Measurements from ENCODE around the gene AMN.
"Not testable (repeated sequence)": the region's sequence is repeated elsewhere in the genome, so short reads cannot be mapped to it uniquely, and the experiment has no call there.

AMN gene

DNA sequence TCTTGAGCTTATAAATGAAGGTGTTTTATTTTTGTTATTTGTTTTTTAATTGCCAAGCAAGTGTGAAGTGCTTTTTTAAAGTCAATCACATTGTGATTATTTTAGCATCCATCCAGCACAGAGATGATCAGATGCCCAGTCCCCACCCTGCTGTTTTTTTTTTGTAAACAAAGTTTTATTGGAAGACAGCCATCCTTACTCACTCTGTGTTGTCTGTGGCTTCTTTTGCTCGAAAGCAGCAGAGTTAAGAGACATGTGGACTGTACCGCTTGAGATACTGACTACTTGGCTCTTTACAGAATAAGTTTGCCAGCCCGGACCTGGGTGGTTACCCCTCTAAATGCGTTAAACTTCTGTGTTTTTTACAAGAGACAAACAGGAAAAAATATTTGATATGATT is 30.9 kb upstream of the AMN start:
- Mint-ChIP-seq H3K4me3 (no peak overlapping the region), H3K27me3 (no peaks in the 10 kb centered on the region), H3K27ac (no peak overlapping the region), H3K9me3 (no peaks in the 10 kb centered on the region), H3K36me3 (ENCODE audit: low read depth) (peaks cover 81% of the 10 kb centered on the region), H3K4me1 (ENCODE audit: low read depth) (peaks cover 8% of the 10 kb centered on the region)

DNA sequence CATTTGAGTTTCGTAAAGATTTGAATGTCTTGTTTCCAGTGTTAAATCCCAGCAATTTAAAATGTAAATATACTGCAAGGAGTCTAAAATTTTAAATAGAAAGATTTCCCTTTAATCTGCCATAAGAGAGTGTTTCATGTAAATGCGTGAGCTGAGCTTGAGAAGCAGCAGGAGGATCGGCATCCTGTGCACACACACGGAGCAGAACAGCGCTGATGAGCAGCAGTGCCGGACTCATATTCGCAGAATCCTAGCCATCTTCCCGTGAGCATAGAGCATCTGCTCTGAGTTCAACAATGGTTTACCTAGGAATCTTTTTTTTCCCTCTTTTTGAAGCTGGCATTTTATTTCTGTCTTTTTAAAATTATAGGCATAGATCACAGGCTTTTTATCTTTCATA is 29.8 kb upstream of the AMN start:
- H3K27me3 Mint-ChIP-seq = no peaks in the 10 kb centered on the region
- no peaks in the 10 kb centered on the region for H3K9me3 Mint-ChIP-seq
- H3K27ac Mint-ChIP-seq = peak overlapping the region; percentile 3
- no peak overlapping the region for H3K4me3 Mint-ChIP-seq
- peaks cover 83% of the 10 kb centered on the region for H3K36me3 Mint-ChIP-seq (ENCODE audit: low read depth)
- peaks cover 8% of the 10 kb centered on the region for H3K4me1 Mint-ChIP-seq (ENCODE audit: low read depth)

DNA sequence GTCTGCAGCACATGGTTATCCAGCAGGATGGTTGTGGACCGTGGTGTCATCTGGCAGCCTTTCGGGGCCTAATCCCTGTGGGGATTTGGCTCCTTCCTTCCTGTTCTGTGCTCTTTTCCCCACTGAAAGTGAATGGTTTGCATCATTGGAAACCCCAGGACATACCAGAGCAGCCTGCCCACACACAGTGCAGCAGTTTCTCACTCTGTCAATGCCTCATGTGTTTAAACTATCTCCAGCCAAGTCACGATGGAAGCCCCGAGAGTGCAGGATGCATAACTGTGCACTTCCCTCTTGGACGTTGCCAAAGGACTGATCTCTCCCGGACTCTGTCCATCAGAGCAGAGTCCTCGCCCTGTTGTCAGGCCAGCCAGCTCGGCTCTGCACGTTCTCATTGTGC is 29.0 kb upstream of the AMN start:
- peaks cover 81% of the 10 kb centered on the region for H3K36me3 Mint-ChIP-seq (ENCODE audit: low read depth)
- no peaks in the 10 kb centered on the region for H3K27me3 Mint-ChIP-seq
- no peak overlapping the region for H3K4me3 Mint-ChIP-seq
- H3K9me3 Mint-ChIP-seq = no peaks in the 10 kb centered on the region
- H3K4me1 Mint-ChIP-seq (ENCODE audit: low read depth) = peaks cover 14% of the 10 kb centered on the region
- H3K27ac Mint-ChIP-seq = peak overlapping the region; percentile 36

DNA sequence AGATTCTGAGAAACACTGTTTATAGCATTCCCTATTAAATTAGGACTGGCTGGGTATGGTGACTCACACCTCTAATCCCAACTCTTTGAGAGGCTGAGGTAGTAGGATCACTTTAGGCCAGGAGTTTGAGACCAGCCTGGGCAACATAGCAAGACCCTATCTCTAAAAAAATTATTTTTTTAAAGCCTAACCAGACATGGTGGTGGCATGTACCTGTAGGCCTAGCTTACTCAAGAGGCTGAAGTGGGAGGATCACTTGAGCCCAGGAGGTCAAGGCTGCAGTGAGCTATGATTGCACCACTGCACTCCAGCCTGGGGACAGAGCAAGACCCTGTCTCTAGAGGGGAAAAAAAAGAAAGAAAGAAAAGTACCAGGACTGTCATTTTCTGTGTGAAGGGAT is 25.7 kb upstream of the AMN start:
- H3K27me3 Mint-ChIP-seq, H3K4me3 Mint-ChIP-seq, H3K9me3 Mint-ChIP-seq, H3K27ac Mint-ChIP-seq: not testable (repeated sequence)
- Mint-ChIP-seq H3K4me1 (ENCODE audit: low read depth) (peaks cover 40% of the 10 kb centered on the region), H3K36me3 (ENCODE audit: low read depth) (peaks cover 74% of the 10 kb centered on the region)

DNA sequence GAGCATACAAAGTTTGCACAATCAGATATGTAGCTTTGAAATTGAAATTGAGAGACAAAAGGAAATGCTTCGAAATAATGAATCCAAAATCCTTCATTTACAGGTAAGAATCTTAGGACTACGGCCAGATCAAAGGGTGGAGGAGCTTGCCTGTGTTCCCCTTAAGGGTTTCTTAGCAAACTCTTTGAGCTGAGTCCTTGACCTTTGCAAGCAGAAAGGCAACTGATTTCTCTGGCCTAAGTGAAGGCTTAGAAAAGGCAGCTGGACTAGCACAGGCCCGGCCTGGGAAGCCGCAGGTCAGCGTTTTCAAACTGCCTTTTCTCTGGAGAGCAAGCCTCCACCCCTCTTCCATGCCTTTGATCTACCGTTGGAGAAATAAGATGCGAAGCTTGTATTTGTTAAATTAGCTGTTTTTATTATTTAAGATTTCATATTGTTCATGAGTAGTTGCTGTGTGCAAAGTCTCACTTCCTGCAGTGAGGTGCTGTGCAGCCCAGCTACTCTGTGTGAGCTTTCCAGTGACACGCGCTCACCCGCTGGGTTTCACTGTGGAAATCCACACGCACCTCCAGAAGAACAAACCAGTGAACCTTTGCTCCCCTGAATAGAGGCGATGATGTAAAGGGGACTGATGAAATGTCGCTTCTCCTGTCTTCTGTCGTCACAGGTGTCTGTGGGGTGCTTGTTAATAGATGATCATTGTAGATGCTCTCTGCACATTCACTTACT is 25.0 kb upstream of the AMN start:
- Mint-ChIP-seq H3K4me1 (ENCODE audit: low read depth) (peaks cover 44% of the 10 kb centered on the region), H3K4me3 (no peak overlapping the region), H3K27ac (no peak overlapping the region), H3K36me3 (ENCODE audit: low read depth) (peaks cover 72% of the 10 kb centered on the region), H3K9me3 (no peaks in the 10 kb centered on the region), H3K27me3 (no peaks in the 10 kb centered on the region)

DNA sequence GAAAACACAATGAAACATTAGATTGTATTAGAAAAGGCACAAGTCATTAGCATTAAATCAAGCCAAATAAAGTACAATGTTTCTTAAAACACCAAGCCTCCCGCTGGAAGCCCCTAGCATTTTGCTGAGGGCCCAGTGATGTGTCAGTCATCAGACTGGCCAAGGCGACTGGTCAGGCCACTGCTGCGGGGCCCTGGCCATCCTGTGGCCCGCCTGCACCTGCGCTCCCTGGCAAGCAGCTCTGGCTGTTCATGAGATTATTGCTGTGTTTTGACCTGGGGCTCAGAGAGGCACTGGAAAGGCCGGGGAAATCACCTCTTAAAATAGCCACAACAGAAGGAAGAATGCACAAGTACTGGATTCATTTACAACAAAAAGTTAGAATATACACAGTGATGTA is 24.2 kb upstream of the AMN start:
- Mint-ChIP-seq H3K27me3 (no peaks in the 10 kb centered on the region), H3K27ac (peak overlapping the region; percentile 68), H3K36me3 (ENCODE audit: low read depth) (peaks cover 74% of the 10 kb centered on the region), H3K4me3 (peak overlapping the region; percentile 3), H3K4me1 (ENCODE audit: low read depth) (peaks cover 48% of the 10 kb centered on the region), H3K9me3 (no peaks in the 10 kb centered on the region)

DNA sequence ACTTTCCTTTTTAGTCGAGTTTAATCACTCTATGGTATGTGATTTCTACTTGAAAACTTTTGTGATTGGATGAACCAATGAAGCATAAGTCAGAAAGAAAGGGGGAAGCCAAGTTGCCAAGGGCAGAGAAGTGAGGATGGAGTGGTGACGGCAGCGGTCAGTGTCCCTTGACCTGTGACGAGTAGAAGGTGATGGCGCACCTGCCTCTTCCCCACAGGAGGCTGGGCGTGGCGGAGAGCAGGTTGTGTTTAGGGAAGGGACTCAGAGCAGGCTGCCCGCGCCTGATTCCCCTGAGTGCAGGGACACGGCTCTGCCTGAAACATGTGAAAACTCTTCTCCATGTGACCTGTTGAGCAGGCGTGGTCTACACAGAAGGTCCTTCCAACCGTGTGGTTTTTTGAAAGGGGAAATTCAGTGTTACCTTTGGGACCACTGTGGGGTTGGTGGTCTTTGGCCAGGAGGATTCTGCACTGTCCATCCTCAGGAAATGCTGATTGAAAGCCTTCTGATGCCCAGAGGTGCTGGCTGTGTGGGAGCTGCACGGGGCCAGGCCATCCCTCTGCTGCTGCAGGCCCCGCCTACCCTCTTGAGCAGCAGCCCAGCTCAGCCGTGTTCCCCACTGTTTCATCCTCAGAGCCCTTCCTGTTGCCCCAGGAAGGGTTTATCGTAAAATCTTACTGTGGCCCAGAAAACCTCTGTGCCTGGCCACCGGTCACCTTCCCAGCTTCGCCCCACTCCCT is 23.5 kb upstream of the AMN start:
- Mint-ChIP-seq H3K4me3 (peak overlapping the region; percentile 3), H3K27me3 (no peaks in the 10 kb centered on the region), H3K4me1 (ENCODE audit: low read depth) (peaks cover 44% of the 10 kb centered on the region)

DNA sequence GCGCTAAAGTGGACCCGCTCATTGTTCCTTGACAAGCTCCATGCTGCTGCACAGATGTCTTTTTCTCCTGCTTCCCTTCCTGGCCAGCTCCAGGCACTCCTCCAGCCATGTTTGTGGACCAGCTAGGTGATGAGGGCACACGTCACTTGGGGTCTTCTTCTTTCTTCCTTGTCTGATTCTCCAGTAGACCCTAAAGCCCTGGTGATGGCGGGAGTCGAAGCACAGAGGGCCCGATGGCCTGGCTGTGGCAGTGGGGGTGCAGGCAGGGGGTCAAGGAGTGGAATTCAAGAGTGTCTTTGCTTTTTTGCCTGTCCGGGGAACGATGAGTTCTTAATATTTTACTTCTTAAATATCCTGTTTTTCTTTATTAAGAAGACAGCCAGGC is 23.0 kb upstream of the AMN start:
- Mint-ChIP-seq H3K4me1 (ENCODE audit: low read depth) (peaks cover 44% of the 10 kb centered on the region), H3K9me3 (no peaks in the 10 kb centered on the region), H3K4me3 (peak overlapping the region; percentile 14), H3K36me3 (ENCODE audit: low read depth) (peaks cover 71% of the 10 kb centered on the region), H3K27ac (peak overlapping the region; percentile 66), H3K27me3 (no peaks in the 10 kb centered on the region)

More for the DNA sequence above, 23.5 kb upstream of the AMN start:
- no peaks in the 10 kb centered on the region for H3K9me3 Mint-ChIP-seq
- H3K27ac Mint-ChIP-seq = peak overlapping the region; percentile 68
- H3K36me3 Mint-ChIP-seq (ENCODE audit: low read depth) = peaks cover 76% of the 10 kb centered on the region

DNA sequence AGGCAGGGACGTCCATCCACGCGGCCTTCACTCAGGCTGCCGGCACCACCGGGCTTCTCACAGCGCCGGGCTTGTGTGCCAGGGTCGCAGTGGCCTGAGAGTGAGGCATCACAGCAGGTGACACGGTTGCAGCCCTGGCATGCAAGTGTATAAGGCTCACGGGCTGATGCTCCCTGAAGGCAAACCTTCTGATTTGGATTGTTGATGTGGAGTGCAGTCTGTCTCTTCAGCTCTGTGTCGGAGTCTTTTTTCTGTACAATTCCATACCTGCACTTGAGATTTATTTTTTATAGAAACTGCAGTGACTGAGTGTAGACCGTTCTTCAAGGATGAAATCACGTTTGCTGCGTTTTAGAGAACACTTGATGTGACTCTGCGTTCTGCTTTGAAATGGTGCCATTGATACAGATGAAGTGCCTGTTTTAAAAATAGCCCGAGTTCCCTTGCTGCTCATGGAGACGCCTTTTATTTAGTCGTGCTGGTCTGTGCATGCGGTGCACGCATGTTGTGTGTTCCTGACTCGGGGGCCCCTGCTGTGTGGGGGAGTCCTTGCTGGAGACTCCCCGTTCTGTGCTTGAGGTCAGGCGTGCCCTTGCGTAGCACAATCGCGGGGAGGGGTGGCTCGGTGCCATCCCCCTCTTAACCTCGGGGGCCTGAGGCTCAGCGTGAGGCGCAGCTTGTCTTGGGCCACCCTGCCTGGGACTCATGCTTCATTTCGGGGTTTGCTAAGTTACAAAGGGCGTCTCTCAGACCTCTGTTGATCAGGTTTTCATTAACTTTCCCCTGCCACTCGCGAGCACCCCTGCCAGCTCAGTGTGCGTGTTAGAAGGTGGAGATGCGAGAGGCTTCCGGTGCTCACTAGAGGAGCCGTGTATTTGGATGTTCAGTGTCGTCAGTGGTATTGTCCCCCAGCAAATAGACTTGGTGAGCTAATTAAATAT is 21.6 kb upstream of the AMN start:
- Mint-ChIP-seq H3K27ac (peak overlapping the region; percentile 78), H3K27me3 (no peaks in the 10 kb centered on the region), H3K36me3 (ENCODE audit: low read depth) (peaks cover 67% of the 10 kb centered on the region), H3K4me1 (ENCODE audit: low read depth) (peaks cover 44% of the 10 kb centered on the region), H3K9me3 (no peaks in the 10 kb centered on the region), H3K4me3 (peak overlapping the region; percentile 35)

DNA sequence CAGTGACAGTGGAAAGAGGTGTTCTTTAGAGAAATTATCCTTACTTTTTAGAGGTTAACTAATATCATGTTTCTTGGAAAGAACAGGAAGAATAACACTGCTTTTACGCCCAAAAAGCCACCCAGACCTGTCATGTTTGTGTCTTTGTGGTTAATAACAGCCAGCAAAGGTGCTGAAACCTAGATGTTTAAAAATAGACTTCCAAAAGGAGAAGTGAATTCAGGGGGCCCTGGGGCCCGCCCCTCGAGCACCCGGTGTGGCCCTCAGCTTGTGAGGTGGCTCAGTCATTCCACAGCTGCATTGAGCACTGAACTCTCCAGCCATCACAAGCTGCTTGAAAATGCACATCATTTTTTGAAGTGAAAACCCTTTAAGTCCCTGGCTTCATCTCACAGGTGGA is 20.8 kb upstream of the AMN start:
- Mint-ChIP-seq H3K36me3 (ENCODE audit: low read depth) (peaks cover 66% of the 10 kb centered on the region), H3K4me3 (peak overlapping the region; percentile 35), H3K4me1 (ENCODE audit: low read depth) (peaks cover 44% of the 10 kb centered on the region), H3K27ac (peak overlapping the region; percentile 78), H3K27me3 (no peaks in the 10 kb centered on the region), H3K9me3 (no peaks in the 10 kb centered on the region)

DNA sequence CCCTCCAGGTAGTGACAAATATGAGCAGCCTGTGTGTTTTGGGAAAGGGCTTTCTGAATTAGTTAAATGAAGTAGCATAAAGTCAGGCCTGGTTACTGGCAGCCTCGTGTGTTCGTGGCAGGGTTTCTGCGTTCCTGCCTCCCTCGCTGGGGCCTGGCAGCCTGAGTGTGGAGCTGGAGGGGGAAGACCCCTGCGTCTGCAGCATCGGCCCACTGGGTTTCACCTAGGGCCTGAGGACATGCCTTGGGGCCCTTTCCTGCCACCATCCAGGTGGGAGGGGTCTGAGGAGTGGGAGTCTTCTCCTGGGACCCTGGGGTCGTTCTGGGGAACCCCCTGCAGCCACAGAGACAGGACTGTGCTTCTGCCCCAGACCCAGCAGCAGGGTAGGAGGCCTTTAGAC is 20.4 kb upstream of the AMN start:
- Mint-ChIP-seq H3K4me3 (no peak overlapping the region), H3K4me1 (ENCODE audit: low read depth) (peaks cover 44% of the 10 kb centered on the region), H3K27ac (no peak overlapping the region), H3K9me3 (no peaks in the 10 kb centered on the region), H3K27me3 (no peaks in the 10 kb centered on the region), H3K36me3 (ENCODE audit: low read depth) (peaks cover 66% of the 10 kb centered on the region)

DNA sequence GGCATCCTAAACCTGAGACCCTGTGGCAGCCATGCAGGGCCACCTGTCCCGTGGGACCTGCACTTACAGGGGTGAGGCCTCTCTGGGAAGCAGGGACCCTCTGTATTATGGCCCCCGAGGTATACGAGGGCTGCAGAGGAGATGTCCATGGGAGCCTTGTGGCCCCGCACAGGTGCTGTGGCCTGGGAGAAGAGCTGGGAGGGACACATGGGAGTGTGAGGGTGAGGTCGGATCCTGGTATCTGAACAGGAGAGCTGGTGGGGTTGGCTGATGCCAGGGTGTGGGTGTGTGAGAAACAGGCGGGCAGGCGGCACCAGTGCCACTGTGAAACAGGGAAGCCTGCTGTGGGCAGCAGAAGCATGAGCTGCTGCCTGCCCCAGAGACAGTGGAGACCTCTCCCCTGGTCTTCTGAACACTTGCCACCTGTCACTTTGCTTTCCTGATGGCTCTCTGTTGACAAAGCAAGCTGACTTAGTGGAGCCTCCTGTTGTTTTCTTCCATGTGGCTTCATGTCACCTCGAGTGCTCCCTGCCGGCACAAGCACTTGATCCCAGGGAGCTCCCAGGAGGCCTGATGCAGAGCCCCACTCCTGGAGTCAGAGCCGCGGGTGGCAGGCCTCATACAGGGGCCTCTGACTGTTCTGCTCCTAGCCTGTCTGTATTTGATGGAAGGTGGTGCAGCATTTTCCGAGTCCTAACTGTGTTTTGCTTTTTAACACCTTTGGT is 19.8 kb upstream of the AMN start:
- H3K4me1 Mint-ChIP-seq (ENCODE audit: low read depth) = peaks cover 43% of the 10 kb centered on the region
- H3K27ac Mint-ChIP-seq = no peak overlapping the region
- no peaks in the 10 kb centered on the region for H3K9me3 Mint-ChIP-seq
- H3K36me3 Mint-ChIP-seq (ENCODE audit: low read depth) = peaks cover 62% of the 10 kb centered on the region
- no peak overlapping the region for H3K4me3 Mint-ChIP-seq
- H3K27me3 Mint-ChIP-seq = no peaks in the 10 kb centered on the region

DNA sequence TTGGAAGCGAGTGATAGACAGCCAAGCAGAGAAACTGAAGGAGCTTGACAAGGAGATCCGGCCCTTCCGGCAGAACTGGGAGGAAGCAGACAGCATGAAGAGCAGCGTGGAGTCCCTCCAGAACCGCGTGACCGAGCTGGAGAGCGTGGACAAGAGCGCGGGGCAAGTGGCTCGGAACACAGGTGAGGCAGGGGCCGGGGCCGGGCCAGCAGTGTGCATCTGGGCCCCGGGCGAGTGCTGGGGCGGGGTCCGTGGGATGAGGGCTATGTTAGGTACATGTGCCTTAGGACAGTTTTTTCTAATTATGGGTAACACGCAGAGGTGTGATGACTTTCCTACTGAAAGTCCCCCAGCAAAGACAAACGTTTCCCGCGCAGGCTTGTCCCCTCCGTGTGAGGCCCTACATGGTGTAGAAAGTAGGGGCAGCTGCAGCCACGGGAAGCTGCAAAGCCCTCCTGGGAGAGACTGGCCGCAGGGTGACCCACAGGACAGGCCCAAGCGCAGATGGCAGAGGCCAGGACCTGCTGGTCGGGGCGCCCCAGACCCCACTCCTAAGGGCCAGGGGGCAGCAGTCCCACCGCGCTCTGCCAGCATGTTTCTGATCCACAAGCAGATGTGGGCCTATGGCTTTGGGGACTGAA is 19.1 kb upstream of the AMN start:
- Mint-ChIP-seq H3K27me3 (no peaks in the 10 kb centered on the region), H3K9me3 (no peaks in the 10 kb centered on the region), H3K27ac (peak overlapping the region; percentile 74), H3K36me3 (ENCODE audit: low read depth) (peaks cover 62% of the 10 kb centered on the region), H3K4me1 (ENCODE audit: low read depth) (peaks cover 39% of the 10 kb centered on the region), H3K4me3 (no peak overlapping the region)

DNA sequence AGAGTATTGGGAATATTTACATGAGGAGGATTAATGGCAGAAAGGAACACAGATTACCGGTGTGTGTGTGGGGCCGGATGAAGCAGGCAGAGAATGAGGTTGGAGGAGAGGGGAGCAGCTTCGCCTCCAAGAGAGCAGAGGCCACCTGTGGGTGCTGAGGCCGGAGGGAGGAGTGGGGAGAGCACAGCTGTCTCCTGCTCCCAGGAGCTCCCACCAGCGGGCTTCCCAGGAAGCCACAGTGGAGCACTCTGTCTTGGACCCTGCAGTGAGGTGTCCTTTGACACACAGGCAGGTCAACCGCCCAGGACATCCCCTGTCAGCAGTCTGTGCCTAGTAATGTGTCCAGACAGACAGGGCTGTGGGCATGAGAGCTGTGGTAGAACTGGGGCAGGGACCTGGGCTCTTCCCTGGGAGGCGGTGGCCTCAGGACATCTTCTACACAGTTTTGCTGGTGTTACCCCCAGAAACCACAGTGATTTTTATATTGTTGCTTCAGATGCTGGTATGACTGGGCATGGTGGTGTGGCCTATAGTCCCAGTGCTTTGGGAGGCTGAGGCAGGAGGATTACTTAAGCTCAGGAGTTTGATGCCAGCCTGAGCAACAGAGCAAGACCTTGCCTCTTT is 18.5 kb upstream of the AMN start:
- Mint-ChIP-seq H3K4me1 (ENCODE audit: low read depth) (peaks cover 33% of the 10 kb centered on the region), H3K27me3 (no peaks in the 10 kb centered on the region), H3K9me3 (no peaks in the 10 kb centered on the region), H3K36me3 (ENCODE audit: low read depth) (peaks cover 57% of the 10 kb centered on the region), H3K27ac (peak overlapping the region; percentile 74), H3K4me3 (no peak overlapping the region)

All from stimulated activated naive CD8-positive, alpha-beta T cell treated with anti-CD3 and anti-CD28 coated beads, Interleukin-15, Interleukin-2, amounts not matched to agents 100 ng/mL and 50 ng/mL, for 24 hours (primary cell).